OCI-LY1 (cell line): ENCODE results near the gene ZER1.
"Not testable (repeated sequence)": the region's sequence is repeated elsewhere in the genome, so short reads cannot be mapped to it uniquely, and the experiment has no call there.

Experiments
- H2AFZ ChIP-seq: fragments of 200-600 bp; sonication (generic), shearing (Covaris generic); 2 replicates; pipeline ENCODE4 v1.6.0; 2014; ENCODE audit warnings: antibody characterized with exemption, mild to moderate bottlenecking, low read length
- H3F3A ChIP-seq: fragments of 200-600 bp; sonication (generic), shearing (Covaris generic); 2 replicates; pipeline ENCODE4 v1.6.0; 2014; ENCODE audit warnings: mild to moderate bottlenecking, antibody characterized with exemption, low read length, moderate library complexity; ENCODE audit not compliant: insufficient read depth
- H3K27ac ChIP-seq: fragments of 200-600 bp; sonication (generic); 2 replicates; pipeline ENCODE4 v1.5.1; 2014; ENCODE audit warnings: low read length, mixed run types, mild to moderate bottlenecking, low read depth; ENCODE audit not compliant: poor library complexity, severe bottlenecking
- H3K27me3 ChIP-seq: fragments of 200-600 bp; sonication (generic); 2 replicates; pipeline ENCODE4 v1.6.0; 2014; ENCODE audit warnings: antibody characterized with exemption, mild to moderate bottlenecking, low read length, moderate library complexity; ENCODE audit not compliant: insufficient read depth
- H3K36me3 ChIP-seq: fragments of 200-600 bp; sonication (generic); 2 replicates; pipeline ENCODE4 v1.6.1; 2014; ENCODE audit warnings: mild to moderate bottlenecking, antibody characterized with exemption, low read length, moderate library complexity, mixed read lengths; ENCODE audit not compliant: insufficient read depth
- H3K4me1 ChIP-seq: fragments of 200-600 bp; sonication (generic); 2 replicates; pipeline ENCODE4 v1.5.1; 2014; ENCODE audit warnings: mild to moderate bottlenecking, low read length, moderate library complexity; ENCODE audit not compliant: insufficient read depth, severe bottlenecking
- H3K4me2 ChIP-seq: fragments of 200-600 bp; sonication (generic), shearing (Covaris generic); 2 replicates; pipeline ENCODE4 v1.6.1; 2014; ENCODE audit warnings: low read length
- H3K4me3 ChIP-seq: fragments of 200-600 bp; sonication (generic); 2 replicates; pipeline ENCODE4 v1.5.1; 2014; ENCODE audit warnings: low read length, low read depth, mild to moderate bottlenecking, mixed read lengths; ENCODE audit not compliant: poor library complexity, severe bottlenecking
- H3K79me2 ChIP-seq: fragments of 200-600 bp; shearing (Covaris generic); 2 replicates; pipeline ENCODE4 v1.6.1; 2016; ENCODE audit warnings: mixed run types, low read length, mixed read lengths; ENCODE audit not compliant: insufficient read depth
- H3K9ac ChIP-seq: fragments of 200-600 bp; sonication (generic), shearing (Covaris generic); 2 replicates; pipeline ENCODE4 v1.6.1; 2014; ENCODE audit warnings: mild to moderate bottlenecking, low read length, mixed read lengths
- H3K9me2 ChIP-seq: fragments of 200-600 bp; sonication (generic), shearing (Covaris generic); 2 replicates; pipeline ENCODE4 v1.6.1; 2014; ENCODE audit warnings: low read depth, mild to moderate bottlenecking, low read length, mixed read lengths
- H3K9me3 ChIP-seq: fragments of 200-600 bp; shearing (Covaris generic); 2 replicates; pipeline ENCODE4 v1.6.1; 2014; ENCODE audit warnings: low read length, mixed read lengths
- H4K20me1 ChIP-seq: fragments of 200-600 bp; sonication (generic), shearing (Covaris generic); 2 replicates; pipeline ENCODE4 v1.6.0; 2016; ENCODE audit warnings: mild to moderate bottlenecking, low read length; ENCODE audit not compliant: insufficient read depth
- EZH2 ChIP-seq: fragments of 200-600 bp; sonication (generic), shearing (Covaris generic); IDR thresholded peaks from 2 replicates; pipeline ENCODE4 v1.8.0; 2017; ENCODE audit warnings: borderline replicate concordance, mixed run types, mild to moderate bottlenecking, antibody characterized with exemption, low read length, moderate library complexity, mixed read lengths
- TF ChIP-seq, protein P1 (sequence below): fragments of 200-600 bp; sonication (generic), shearing (Covaris generic); IDR thresholded peaks from 2 replicates; pipeline ENCODE4 v1.5.1; 2017; ENCODE audit warnings: mild to moderate bottlenecking, antibody characterized with exemption, low read length, moderate library complexity, mixed read lengths

ZER1 gene

DNA sequence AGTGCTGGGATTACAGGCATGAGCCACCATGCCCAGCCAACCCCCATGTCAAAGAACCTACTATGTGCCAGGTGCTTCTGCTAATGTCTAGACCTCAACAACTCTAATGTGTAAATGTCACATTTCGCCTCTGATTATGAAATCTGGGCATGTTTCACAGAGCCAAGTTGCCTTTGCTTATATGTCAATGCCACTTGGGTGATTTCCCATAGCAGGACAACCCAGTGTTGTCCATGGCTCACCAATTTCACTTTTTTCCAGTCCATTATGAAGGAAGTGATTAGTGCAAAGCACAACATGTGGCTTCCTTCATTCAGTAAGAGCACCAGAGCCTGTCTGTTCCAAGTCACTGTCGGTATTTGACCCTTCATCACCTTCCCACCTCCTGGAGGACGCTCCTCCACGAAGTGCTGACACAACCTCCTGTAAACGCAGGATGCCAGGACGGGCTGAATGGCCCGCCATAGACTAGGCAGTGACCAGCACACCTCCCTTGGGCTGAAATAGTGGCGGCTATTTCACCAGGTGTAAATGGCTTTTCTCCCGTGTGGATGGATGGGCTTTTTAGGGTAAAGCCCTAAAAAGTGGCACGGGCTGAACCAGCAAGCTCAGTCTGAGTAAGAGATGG lies 70.4 kb downstream of the ZER1 start:
- Histone ChIP-seq H3F3A (peaks cover 5% of the 10 kb centered on the region; the same call in 1 of the 2 replicates), H2AFZ (no peak overlapping the region), H4K20me1 (no peaks in the 10 kb centered on the region), H3K9ac (no peak overlapping the region), H3K9me3 (no peaks in the 10 kb centered on the region), H3K4me1 (peaks cover 28% of the 10 kb centered on the region), H3K27me3 (no peaks in the 10 kb centered on the region), H3K79me2 (no peaks in the 10 kb centered on the region), H3K4me3 (no peak overlapping the region), H3K4me2 (no peak overlapping the region), H3K36me3 (peaks cover 24% of the 10 kb centered on the region; the same call in 1 of the 2 replicates), H3K9me2 (no peaks in the 10 kb centered on the region), H3K27ac (no peak overlapping the region)
- TF ChIP-seq, protein P1, sequence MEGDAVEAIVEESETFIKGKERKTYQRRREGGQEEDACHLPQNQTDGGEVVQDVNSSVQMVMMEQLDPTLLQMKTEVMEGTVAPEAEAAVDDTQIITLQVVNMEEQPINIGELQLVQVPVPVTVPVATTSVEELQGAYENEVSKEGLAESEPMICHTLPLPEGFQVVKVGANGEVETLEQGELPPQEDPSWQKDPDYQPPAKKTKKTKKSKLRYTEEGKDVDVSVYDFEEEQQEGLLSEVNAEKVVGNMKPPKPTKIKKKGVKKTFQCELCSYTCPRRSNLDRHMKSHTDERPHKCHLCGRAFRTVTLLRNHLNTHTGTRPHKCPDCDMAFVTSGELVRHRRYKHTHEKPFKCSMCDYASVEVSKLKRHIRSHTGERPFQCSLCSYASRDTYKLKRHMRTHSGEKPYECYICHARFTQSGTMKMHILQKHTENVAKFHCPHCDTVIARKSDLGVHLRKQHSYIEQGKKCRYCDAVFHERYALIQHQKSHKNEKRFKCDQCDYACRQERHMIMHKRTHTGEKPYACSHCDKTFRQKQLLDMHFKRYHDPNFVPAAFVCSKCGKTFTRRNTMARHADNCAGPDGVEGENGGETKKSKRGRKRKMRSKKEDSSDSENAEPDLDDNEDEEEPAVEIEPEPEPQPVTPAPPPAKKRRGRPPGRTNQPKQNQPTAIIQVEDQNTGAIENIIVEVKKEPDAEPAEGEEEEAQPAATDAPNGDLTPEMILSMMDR = no peak
- no peak for TF ChIP-seq EZH2

DNA sequence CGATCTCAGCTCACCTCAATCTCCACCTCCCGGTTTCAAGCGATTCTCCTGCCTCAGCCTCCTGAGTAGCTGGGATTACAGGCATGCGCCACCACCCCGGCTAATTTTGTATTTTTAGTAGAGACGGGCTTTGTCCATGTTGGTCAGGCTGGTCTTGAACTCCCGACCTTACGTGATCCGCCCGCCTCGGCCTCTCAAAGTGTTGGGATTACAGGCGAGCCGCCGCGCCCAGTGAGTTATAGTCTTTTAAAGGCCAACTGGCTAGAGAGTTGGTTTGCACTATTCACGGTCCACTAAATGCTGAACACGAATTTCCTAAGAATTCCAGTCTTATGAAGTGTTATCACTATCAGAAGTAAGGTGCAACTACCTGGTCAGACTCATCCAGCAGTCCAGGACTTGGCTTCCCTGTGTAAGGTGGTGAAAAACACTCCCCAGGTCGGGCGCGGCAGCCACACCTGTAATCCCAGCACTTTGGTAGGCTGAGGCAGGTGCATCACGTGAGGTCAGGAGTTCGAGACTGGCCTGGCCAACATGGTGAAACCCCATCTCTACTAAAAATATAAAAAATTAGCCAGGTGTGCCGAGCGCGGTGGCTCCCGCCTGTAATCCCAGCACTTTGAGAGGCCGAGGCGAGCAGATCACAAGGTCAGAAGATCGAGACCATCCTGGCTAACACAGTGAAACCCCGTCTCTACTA lies 72.5 kb downstream of the ZER1 start:
- H3K36me3 ChIP-seq = peaks cover 30% of the 10 kb centered on the region
- H3K9me3 ChIP-seq, H3K4me3 ChIP-seq, H3F3A ChIP-seq, H2AFZ ChIP-seq, H3K4me2 ChIP-seq, H3K9ac ChIP-seq, H3K27ac ChIP-seq, H3K79me2 ChIP-seq, H4K20me1 ChIP-seq, H3K27me3 ChIP-seq, H3K9me2 ChIP-seq: not testable (repeated sequence)
- peaks cover 18% of the 10 kb centered on the region for H3K4me1 ChIP-seq

DNA sequence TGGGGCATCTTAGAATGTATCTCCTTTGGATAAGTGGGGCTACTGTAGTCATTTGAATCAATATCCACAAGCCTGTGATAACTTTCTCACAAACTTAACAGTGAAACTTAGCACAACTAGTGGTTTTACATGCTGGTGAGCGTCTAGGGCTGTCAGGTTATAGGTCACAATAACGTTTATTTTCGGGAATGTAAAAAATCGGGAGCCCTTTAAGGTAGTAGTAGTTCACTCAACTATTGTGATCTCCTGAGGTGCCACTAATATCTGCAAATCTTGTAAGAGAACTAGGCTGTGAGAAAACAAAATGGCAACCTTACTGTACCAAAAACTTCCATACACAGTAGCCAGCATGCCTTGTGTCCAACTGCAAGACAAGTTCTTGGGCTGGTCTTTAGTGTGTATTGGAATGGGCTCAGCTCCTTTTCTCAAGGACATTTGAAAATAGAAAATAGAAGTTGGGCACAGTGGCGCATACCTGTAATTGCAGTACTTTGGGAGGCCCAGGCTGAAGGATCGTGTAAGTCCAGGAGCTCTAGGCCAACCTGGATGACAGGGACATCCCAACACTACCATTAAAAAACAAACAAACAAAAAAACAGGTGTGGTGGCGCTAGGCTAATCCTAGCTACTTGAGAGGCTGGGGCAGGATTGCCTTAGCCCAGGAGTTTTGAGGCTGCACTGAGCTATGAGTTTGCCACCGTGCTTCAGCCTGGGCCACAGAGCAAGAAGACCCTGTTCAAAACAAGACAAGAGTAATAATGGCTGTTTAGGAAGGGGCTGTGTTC lies 74.6 kb downstream of the ZER1 start:
- H3K79me2 ChIP-seq = peaks cover 4% of the 10 kb centered on the region; the same call in 1 of the 2 replicates
- no peak overlapping the region for H3K4me3 ChIP-seq
- H3K9me3 ChIP-seq = no peaks in the 10 kb centered on the region
- no peak for TF ChIP-seq EZH2
- TF ChIP-seq, protein P1 = no peak
- no peak overlapping the region for H3K9ac ChIP-seq
- H3K4me2 ChIP-seq = no peak overlapping the region
- H3K27me3 ChIP-seq = no peaks in the 10 kb centered on the region
- H3K36me3 ChIP-seq = peaks cover 51% of the 10 kb centered on the region
- no peaks in the 10 kb centered on the region for H4K20me1 ChIP-seq
- H3K9me2 ChIP-seq = no peaks in the 10 kb centered on the region
- H3K4me1 ChIP-seq = peaks cover 7% of the 10 kb centered on the region
- no peak overlapping the region for H2AFZ ChIP-seq
- H3F3A ChIP-seq = peaks cover 5% of the 10 kb centered on the region
- peak overlapping the region; percentile 1 for H3K27ac ChIP-seq
